ENCODE results near the gene MSANTD3. TPM values are rescaled to one million over a fixed set of nuclear protein-coding genes. Genes with fewer than 3 reads are reported as not detected.

Gene MSANTD3
- total RNA-seq, 1 experiment from 2014 or later, result 53.2 TPM

DNA sequence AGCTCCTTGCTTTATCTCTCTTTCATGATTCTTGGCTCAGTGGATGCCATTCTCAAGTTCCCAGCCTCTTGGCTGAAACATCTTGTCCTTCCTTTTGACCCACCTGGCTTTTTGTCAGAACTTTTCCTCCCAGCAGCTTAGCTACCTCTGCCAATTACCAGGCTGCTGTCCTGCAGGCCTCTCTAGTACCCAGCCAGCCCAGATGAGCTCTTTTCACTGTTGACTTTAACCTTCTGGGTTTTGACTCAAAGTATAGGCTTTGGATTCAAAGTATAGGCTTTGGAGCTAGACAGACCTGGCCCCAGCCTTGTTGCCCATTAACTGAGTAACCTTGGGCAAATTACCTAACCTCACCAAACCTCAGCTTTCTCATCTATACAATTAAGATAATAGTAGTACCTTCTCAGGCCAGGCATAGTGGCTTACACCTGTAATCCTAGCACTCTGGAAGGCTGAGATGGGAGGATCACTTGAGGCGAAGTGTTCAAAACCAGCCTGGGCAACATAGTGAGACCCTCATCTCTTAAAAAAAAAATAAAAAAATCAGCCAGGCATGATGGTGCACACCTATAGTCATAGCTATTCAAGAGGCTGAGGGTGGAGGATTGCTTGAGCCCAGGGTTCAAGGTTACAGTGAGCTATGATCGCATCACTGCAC, 39.4 kb downstream of the MSANTD3 start:
- Histone ChIP-seq H3K27ac (no peak overlapping the region), H3K27me3 (ENCODE audit: insufficient read depth, low read depth) (no peaks in the 10 kb centered on the region), H3K4me3 (no peak overlapping the region), H4K20me1 (ENCODE audit: insufficient read depth) (no peaks in the 10 kb centered on the region), H3K36me3 (ENCODE audit: low read depth) (no peaks in the 10 kb centered on the region), H3F3A (ENCODE audit: insufficient read depth, low read depth) (no peaks in the 10 kb centered on the region), H3K9me3 (ENCODE audit: insufficient read depth, low read depth) (no peaks in the 10 kb centered on the region), H3K9me2 (ENCODE audit: insufficient read depth) (no peaks in the 10 kb centered on the region; the same call in 1 of the 2 replicates), H2AFZ (no peak overlapping the region), H3K79me2 (ENCODE audit: low read depth) (no peaks in the 10 kb centered on the region), H3K4me1 (replicated peaks; ENCODE audit: insufficient read depth) (no peaks in the 10 kb centered on the region), H3K4me2 (no peak overlapping the region)
- intact Hi-C loops (cut with micrococcal nuclease; ENCODE audit: unreplicated experiment), result no loop called here
- TF ChIP-seq, protein P1, sequence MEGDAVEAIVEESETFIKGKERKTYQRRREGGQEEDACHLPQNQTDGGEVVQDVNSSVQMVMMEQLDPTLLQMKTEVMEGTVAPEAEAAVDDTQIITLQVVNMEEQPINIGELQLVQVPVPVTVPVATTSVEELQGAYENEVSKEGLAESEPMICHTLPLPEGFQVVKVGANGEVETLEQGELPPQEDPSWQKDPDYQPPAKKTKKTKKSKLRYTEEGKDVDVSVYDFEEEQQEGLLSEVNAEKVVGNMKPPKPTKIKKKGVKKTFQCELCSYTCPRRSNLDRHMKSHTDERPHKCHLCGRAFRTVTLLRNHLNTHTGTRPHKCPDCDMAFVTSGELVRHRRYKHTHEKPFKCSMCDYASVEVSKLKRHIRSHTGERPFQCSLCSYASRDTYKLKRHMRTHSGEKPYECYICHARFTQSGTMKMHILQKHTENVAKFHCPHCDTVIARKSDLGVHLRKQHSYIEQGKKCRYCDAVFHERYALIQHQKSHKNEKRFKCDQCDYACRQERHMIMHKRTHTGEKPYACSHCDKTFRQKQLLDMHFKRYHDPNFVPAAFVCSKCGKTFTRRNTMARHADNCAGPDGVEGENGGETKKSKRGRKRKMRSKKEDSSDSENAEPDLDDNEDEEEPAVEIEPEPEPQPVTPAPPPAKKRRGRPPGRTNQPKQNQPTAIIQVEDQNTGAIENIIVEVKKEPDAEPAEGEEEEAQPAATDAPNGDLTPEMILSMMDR (conservative IDR thresholded peaks at IDR 0.05), result no peak
- TF ChIP-seq EZH2 (IDR thresholded peaks at IDR 0.05; ENCODE audit: low read depth), result no peak
- no TSS peak for BruUV-seq (replicated peaks)
- POLR2A ChIA-PET (ENCODE audit: unreplicated experiment), result interaction anchor here (0.6 kb wide), 1 partner anchor 123 kb away, joined by 6 read pairs; no protein-coding TSS in a partner anchor
- no peak for DNase-seq
- CTCF ChIA-PET, result no interaction called here

DNA sequence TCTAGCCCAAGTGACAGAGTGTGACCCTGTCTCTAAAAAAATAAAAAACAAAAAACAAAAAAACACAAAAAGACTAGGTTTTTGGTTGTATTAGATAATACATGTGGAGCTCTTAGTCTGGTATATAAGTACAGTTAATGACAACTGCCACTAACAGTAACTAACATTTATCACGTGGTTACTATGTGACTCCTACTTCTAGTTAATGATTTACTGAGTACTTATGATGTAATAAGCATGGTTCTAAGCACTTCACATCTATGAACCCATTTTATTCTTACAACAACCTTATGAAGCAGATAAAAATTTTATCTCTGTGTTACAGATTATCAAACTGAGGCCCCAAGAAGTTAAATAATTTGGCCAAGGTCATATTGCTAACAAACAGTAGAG, 39.9 kb downstream of the MSANTD3 start:
- no TSS peak for BruUV-seq (replicated peaks)
- POLR2A ChIA-PET (ENCODE audit: unreplicated experiment), result interaction anchor here (0.6 kb wide), 1 partner anchor 123 kb away, joined by 6 read pairs; no protein-coding TSS in a partner anchor
- no peak overlapping the region for H3K27ac ChIP-seq
- no peaks in the 10 kb centered on the region for H3K4me1 ChIP-seq (replicated peaks; ENCODE audit: insufficient read depth)
- H3K27me3 ChIP-seq (ENCODE audit: insufficient read depth, low read depth), result no peaks in the 10 kb centered on the region
- no peaks in the 10 kb centered on the region for H3K36me3 ChIP-seq (ENCODE audit: low read depth)
- no peaks in the 10 kb centered on the region for H3K9me3 ChIP-seq (ENCODE audit: insufficient read depth, low read depth)
- no peaks in the 10 kb centered on the region; the same call in 1 of the 2 replicates for H3K9me2 ChIP-seq (ENCODE audit: insufficient read depth)
- intact Hi-C loops (cut with micrococcal nuclease; ENCODE audit: unreplicated experiment), result no loop called here
- H2AFZ ChIP-seq, result no peak overlapping the region
- H3F3A ChIP-seq (ENCODE audit: insufficient read depth, low read depth), result no peaks in the 10 kb centered on the region
- no peaks in the 10 kb centered on the region for H3K79me2 ChIP-seq (ENCODE audit: low read depth)
- no peak overlapping the region for H3K4me2 ChIP-seq
- no peak for TF ChIP-seq EZH2 (IDR thresholded peaks at IDR 0.05; ENCODE audit: low read depth)
- TF ChIP-seq, protein P1 (conservative IDR thresholded peaks at IDR 0.05), result no peak
- no peaks in the 10 kb centered on the region for H4K20me1 ChIP-seq (ENCODE audit: insufficient read depth)
- H3K4me3 ChIP-seq, result no peak overlapping the region
- DNase-seq, result no peak
- CTCF ChIA-PET, result no interaction called here

DNA sequence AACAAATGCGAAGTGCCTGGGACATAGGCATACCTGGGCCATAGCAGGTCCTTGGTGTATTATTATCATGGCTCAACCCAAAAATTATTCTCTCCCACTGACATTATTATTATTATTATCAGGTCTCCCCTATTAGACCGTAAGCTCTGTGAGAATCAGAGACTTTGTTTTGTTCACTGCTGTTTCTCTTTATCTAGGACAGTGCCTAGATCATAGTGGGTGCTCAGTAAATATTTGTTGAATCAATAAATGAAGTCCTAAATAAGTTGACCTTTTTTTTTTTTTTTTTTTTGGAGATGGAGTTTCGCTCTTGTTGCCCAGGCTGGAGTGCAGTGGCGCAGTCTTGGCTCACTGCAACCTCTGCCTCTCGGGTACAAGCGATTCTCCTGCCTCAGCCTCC, 41.1 kb downstream of the MSANTD3 start:
- no peak for DNase-seq
- Histone ChIP-seq H3K79me2 (ENCODE audit: low read depth) (no peaks in the 10 kb centered on the region), H3K4me1 (replicated peaks; ENCODE audit: insufficient read depth) (no peaks in the 10 kb centered on the region), H3K36me3 (ENCODE audit: low read depth) (no peaks in the 10 kb centered on the region), H3K27me3 (ENCODE audit: insufficient read depth, low read depth) (no peaks in the 10 kb centered on the region), H3K9me3 (ENCODE audit: insufficient read depth, low read depth) (no peaks in the 10 kb centered on the region), H4K20me1 (ENCODE audit: insufficient read depth) (no peaks in the 10 kb centered on the region), H3F3A (ENCODE audit: insufficient read depth, low read depth) (no peaks in the 10 kb centered on the region), H3K4me3 (no peak overlapping the region), H3K4me2 (no peak overlapping the region), H3K27ac (no peak overlapping the region), H3K9me2 (ENCODE audit: insufficient read depth) (no peaks in the 10 kb centered on the region; the same call in 1 of the 2 replicates), H2AFZ (no peak overlapping the region)
- no TSS peak for BruUV-seq (replicated peaks)
- intact Hi-C loops (cut with micrococcal nuclease; ENCODE audit: unreplicated experiment), result no loop called here
- POLR2A ChIA-PET (ENCODE audit: unreplicated experiment), result no interaction called here
- CTCF ChIA-PET, result no interaction called here
- TF ChIP-seq, protein P1 (conservative IDR thresholded peaks at IDR 0.05), result no peak
- TF ChIP-seq EZH2 (IDR thresholded peaks at IDR 0.05; ENCODE audit: low read depth), result no peak

Measured in PC-9 (cell line).